ENCODE data around the gene RASL12.

Gene RASL12, protein sequence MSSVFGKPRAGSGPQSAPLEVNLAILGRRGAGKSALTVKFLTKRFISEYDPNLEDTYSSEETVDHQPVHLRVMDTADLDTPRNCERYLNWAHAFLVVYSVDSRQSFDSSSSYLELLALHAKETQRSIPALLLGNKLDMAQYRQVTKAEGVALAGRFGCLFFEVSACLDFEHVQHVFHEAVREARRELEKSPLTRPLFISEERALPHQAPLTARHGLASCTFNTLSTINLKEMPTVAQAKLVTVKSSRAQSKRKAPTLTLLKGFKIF

DNA sequence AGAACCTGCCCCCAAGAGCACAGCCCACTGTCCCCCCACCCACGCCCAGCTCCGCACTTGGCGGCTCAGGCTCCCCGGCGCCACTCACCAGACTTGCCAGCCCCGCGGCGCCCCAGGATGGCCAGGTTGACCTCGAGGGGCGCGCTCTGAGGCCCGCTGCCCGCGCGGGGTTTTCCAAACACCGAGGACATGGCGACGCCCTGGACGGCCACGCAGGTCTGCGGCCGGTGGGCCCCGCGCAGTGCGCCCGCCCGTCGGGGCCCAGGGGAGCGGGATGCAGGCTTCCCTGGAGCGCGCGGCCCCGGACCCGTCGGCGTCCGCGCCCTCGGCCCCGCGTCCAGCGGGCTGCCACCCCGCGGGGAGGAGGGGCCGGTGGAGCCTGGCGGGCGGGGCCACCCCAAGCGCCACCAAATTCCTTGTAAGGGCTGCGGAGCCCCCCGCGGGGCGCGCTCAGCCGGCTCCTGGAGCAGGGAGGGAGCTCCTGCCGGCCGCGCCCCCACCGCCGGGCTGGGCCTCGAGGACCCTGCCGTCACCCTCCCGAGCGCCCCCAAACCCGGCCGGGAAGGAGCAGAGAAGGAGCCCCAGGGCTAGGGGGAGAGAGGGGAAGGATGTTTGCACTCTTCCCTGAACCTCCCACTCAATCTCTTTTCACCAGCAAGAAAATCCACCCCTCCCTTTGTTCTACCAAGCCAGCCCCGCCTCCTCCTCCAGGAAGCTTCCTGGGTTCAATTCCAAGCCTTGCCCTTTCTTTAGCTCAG lies at the start of gene RASL12:
RASL12 (minus strand) TSS at position 347 of the 758 bp plus-strand sequence; CDS start at position 191, 156 bp downstream.
- H3K4me3 ChIP-seq (ENCODE audit: low read length): no peak within 1 kb of the TSS
- no peak for DNase-seq (ENCODE audit: low read depth)
- TF ChIP-seq, protein P1, sequence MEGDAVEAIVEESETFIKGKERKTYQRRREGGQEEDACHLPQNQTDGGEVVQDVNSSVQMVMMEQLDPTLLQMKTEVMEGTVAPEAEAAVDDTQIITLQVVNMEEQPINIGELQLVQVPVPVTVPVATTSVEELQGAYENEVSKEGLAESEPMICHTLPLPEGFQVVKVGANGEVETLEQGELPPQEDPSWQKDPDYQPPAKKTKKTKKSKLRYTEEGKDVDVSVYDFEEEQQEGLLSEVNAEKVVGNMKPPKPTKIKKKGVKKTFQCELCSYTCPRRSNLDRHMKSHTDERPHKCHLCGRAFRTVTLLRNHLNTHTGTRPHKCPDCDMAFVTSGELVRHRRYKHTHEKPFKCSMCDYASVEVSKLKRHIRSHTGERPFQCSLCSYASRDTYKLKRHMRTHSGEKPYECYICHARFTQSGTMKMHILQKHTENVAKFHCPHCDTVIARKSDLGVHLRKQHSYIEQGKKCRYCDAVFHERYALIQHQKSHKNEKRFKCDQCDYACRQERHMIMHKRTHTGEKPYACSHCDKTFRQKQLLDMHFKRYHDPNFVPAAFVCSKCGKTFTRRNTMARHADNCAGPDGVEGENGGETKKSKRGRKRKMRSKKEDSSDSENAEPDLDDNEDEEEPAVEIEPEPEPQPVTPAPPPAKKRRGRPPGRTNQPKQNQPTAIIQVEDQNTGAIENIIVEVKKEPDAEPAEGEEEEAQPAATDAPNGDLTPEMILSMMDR (conservative IDR thresholded peaks at IDR 0.05; ENCODE audit: low read depth, low read length): no peak

DNA sequence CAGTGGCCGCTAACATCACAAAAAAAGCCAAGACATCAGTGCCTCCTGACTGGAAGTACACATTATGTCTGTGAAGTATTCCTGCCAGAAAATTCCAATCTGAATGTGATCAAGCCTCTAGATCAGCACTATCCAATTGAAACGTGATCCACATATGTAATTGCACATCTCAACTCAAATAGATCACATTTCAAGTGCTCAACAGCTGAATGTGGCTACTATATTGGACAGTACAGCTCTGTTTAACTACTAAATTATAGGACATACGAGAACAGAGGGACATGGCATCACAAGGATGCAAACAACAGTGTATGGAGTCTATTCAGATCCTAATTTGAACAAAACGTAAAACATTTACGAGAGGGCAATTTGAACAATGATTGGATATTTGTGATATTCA lies 47.8 kb upstream of the RASL12 start:
- no peak overlapping the region for H3K4me3 ChIP-seq (ENCODE audit: low read length)
- TF ChIP-seq, protein P1 (conservative IDR thresholded peaks at IDR 0.05; ENCODE audit: low read depth, low read length): no peak
- peak; percentile 49 for DNase-seq (ENCODE audit: low read depth)

DNA sequence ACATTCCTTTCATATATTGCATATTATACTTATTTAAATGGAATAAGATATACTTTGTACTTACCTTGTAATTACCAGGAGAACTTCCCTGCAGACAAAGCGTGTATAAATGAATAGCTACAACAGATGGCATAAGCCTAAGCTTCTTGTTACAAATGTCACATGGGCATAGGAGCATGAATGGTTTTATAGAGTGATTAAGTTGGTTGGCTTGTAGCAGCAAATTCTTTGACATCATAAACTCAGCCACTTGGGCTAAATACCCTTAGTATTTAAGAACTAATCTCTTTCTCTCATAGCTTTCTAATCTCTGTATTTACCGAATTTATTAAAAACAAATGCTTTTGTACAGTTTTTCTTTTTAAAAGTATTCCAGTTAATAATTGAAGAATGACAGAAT lies 47.3 kb upstream of the RASL12 start, which contains the start of gene UBAP1L:
UBAP1L (minus strand) TSS at position 115 of the 400 bp plus-strand sequence. CDS start 8,985 bp downstream, outside the sequence.
- DNase-seq (ENCODE audit: low read depth): peak; percentile 98
- TF ChIP-seq, protein P1 (conservative IDR thresholded peaks at IDR 0.05; ENCODE audit: low read depth, low read length): no peak
- H3K4me3 ChIP-seq (ENCODE audit: low read length): no peak within 1 kb of the TSS

DNA sequence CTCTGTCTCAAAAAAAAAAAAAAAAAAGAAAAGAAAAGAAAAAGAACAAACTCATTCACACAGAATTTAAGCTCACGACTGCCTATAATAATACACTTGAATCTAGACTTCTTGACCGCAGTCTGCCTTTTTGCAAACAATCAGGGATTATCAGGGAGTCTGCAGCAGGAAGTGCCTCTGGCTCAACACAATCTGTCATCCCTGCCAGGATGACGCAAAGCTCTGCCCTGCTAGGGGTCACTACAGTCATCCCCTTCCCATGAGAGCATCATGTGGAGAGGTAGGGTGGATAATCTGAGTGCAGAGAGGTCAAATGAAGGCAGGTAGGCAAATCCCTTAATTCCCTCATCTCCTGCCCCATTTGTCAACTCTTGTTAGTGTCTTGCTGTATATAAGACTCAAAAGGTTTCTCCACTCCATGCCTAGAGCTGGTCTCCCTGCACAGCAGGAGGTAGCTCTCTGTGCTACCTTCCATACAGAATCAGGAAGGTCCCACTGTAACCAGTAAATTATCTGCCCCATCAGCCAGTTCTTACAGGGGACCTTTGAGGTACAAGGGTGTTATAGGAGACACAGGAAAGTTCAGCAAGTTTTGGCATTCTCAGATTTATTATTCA lies 43.0 kb upstream of the RASL12 start:
- DNase-seq (ENCODE audit: low read depth): peak; percentile 99
- TF ChIP-seq, protein P1 (conservative IDR thresholded peaks at IDR 0.05; ENCODE audit: low read depth, low read length): no peak
- no peak overlapping the region for H3K4me3 ChIP-seq (ENCODE audit: low read length)

DNA sequence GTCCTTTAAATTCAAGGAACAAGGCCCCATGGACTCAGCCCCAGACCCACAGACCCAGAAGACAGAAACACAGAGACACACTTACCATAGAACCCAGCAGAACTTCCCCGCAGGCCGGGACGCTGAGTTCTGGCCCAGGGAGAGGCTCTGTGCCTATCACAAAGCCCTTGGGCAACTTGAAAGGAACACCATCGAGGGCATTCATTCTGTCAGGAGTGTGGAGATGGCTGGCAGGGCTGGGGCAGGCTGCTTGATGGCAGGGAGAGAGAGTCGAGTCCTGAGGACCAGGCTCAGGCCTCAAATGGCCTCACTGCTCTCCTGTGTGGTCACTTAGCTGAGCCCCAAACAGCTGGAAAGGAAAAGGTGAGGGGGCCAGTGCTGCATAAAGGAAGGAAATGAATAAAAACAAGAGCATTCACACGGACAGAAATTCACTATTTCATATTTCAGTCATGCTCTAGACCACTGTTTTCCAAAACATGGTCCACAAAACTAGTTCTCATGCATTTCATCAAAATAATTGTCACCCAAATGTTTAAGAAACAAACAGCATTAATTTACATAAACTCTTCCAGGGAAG lies 38.3 kb upstream of the RASL12 start:
- H3K4me3 ChIP-seq (ENCODE audit: low read length): no peak overlapping the region
- no peak for DNase-seq (ENCODE audit: low read depth)
- TF ChIP-seq, protein P1 (conservative IDR thresholded peaks at IDR 0.05; ENCODE audit: low read depth, low read length): no peak

DNA sequence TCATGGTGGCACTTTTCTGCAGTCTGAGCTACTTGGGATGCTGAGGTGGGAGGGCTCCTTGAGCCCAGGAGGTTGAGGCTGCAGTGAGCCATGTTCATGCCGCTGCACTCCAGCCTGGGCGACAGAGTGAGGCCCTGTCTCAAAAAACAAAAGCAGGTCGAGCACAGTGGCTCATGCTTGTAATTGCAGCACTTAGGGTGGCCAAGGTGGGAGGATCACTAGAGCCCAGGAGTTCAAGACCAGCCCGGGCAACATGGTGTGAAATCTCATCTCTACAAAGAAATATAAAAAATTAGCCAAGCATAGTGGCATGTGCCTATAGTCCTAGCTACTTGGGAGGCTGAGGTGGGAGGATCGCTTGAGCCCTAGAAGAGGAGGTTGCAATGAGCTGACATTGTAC lies 37.2 kb upstream of the RASL12 start:
- no peak overlapping the region for H3K4me3 ChIP-seq (ENCODE audit: low read length)
- TF ChIP-seq, protein P1 (conservative IDR thresholded peaks at IDR 0.05; ENCODE audit: low read depth, low read length): no peak
- no peak for DNase-seq (ENCODE audit: low read depth)

All from retinal pigment epithelial cell (primary cell).